ENCODE measurements around the gene SYT7.

The SYT7 gene

DNA sequence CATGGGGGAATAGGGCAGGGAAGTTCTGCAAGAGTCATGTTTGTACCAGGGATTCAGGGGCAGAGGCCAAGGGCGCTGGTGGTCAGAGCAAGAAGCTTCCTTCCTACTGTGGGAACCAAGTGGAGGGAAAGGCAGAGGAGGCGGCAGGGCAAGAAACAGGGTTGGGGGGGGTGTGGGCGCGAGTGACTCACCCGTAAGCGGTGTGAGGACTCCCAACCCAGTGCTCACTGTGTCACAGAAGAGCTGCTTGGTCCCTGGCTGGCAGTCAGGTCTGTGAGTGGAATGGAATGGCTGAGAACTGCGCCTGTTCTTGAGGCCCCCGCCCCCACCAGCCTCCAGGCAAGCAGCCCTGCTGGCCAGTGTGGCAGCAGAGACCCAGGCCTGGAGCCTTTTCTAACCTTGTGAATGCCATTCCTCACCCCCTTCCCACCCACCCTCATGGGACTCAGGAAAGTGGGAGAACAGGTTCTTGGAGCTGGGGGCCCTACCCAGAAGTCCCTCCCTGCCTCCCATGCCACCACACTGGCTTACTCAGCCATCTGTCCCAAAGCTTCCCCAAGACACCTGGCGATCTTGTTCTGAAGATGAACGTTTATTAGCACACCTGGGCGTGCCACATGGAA, 67.6 kb downstream of the SYT7 start:
- no peak for DNase-seq

DNA sequence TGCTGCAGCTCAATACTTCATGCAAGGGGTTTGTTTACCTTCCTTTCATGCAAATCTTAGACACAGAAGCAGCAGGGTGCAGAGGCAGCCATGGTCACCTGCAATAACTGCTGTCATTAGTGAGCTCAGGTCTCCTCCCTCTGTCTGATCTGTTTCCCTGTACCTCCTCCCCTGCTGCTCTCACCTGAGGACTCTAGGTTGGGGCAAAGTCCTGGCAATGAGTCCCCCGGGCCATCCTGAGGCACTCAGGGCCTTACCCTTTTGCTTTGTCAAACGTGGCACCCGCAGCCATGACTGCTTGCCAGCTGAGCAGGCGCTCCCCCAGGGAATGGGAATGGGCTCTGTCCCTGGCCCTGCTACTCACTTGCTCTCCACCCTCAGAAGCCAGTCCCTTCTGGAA, 68.4 kb downstream of the SYT7 start:
- no peak for DNase-seq

GRCh38 chr11:61511383-61511782, 69.5 kb downstream of the SYT7 start:
- DNase-seq: no peak

- no peak for DNase-seq
These were observed 69.9 kb downstream of the SYT7 start for GRCh38 chr11:61510974-61511373.

- no peak for DNase-seq
These were observed 70.5 kb downstream of the SYT7 start for GRCh38 chr11:61510166-61510919.

- peak; percentile 60 for DNase-seq
These were observed 71.5 kb downstream of the SYT7 start for GRCh38 chr11:61509043-61510029.

- DNase-seq: peak; percentile 37
These were observed 72.7 kb downstream of the SYT7 start, which contains the start of gene LRRC10B for GRCh38 chr11:61507962-61508861. Gene LRRC10B (plus strand): TSS chr11:61508749. CDS start chr11:61508999, 250 bp downstream.

DNA sequence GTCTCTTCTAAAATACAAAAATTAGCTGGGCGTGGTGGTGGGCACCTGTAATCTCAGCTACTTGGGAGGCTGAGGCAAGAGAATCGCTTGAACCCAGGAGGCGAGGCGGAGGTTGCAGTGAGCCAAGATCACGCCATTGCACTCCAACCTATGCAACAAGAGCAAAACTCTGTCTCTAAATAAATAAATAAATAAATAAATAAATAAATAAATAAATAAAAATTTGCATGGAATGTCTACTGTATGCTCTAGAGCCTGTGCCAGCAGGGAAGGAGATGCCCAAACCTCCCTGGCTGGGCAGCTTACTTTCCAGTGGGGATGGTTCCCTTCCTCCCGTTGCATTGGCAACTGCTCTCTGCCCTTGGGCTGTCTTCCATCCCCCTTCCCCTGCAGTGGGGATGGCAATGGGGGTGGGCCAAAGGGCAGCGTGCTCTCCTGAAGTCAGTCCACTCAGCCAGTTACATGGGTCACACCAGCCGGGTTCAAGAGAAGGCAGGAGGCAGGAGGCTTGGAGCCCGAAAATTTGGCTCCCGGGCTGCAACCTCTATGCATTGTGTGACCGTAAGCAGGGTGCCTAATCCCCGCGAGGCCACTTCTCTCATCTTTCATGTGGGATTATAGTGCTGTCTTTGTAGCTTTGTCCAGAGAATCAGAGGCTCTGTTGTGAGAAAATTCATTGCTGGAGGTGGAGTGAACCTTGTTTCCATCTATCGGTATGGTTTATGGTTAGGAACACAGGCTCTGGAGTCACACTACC, 73.7 kb downstream of the SYT7 start:
- DNase-seq: no peak

DNA sequence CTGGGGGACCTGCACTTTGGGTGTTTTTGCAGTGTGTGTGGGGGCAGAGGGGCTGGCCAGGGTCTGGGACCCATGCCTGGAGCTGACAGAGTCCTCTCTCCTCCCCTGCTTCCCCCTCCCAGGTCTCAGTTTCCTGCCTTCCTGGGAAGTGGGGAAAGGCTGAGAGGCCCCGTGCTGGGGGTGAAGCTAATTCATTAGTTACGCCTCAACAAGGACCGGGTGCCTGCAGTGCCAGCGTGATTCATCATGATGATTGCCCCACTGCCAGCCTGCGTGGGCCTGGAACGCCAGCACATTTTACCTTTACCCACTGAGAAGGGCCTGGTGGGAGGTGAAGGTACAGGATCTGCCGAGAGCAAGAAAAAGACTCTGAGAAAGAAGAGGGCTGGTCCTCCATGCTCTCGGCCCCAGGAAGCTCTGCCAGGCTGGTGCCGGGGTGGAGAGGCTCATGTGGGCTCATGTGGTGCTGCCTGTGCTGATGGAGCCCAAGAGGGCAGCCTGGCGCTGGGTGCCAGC, 75.2 kb downstream of the SYT7 start:
- no peak for DNase-seq

- DNase-seq: no peak
These were observed 75.8 kb downstream of the SYT7 start for GRCh38 chr11:61505106-61505505.

- DNase-seq: no peak
These were observed 77.6 kb downstream of the SYT7 start for GRCh38 chr11:61503135-61503770.

GRCh38 chr11:61502522-61502921, 78.4 kb downstream of the SYT7 start:
- no peak for DNase-seq

DNA sequence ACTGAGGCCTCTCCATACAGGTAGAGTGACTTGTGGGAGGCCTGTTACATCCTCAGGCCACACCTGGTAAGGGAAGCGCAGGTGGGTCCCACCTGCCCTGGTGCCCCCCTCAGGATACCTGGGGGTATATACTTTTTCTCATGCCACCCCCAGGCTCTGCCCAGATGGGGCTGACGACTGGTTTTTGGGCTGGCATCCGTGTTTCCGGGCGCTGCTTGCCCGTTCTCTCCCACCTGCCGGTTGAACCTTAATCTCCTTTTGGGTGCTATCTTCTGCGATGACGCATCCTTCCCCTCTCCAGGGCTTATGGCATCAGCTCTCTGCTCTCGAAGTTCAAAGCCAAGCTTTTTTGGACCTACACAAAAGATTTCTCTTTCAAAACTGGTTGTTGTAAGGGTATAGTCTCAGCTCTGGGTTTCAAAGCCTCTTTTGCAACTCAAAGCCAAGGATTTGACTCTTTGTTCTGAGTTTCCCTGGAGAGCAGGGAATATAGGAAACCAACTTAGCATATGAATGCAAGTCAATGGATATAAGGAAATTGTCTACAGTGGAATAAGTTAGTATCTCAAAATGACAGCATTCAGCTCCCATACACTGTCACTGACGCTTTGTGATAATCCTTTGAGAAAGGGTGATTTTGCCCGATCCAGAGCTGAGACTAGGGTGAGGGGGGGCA, 80.9 kb downstream of the SYT7 start:
- DNase-seq: no peak

DNA sequence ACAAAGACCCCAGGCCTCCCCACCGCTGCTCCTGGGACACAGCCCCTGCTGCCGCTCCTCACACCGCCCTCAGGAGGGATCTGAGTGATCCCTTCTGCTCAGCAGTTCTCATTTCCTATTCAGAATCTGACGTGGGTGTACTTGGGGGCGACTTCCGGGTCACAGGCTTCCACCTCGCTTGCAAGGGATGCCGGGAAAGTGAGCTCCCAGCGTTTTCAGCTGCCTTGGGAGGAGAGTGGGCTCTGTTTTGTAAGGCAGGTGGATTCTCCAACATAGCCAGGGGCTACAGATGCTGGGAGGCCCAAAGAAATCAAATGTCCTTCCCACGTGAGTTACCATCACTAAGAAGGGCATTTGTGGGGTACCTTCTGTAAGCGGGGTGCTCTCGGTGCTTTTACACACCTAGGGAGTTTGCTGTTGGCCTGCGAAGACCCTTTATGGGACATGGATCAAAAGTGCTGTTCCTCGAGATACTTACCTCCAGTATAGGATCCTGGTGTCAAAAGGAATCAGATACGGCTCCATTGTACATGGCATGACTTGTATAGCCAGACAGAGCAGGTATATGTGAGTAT, 82.0 kb downstream of the SYT7 start:
- no peak for DNase-seq

DNA sequence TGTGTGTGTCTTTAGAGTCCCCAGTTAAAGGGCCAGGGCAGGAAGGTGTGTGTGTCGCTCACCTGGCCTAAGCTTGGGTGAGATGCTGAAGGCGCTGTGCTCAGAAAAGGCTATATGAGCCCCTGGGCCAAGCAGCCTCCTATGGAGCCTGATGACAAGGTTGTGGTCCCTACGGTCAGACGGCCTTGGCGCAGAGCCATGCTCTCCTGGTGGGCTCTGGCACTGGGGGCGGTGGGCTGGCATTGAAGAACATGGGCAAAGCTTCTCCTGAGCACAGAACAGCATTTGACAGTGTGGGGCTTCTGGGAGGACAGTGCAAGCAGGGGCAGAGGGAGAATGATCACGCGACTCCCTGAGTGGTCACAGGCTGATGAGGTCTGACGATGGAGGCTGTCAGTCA, 83.0 kb downstream of the SYT7 start:
- no peak for DNase-seq

- no peak for DNase-seq
These were observed 83.4 kb downstream of the SYT7 start for GRCh38 chr11:61497473-61497872.

DNA sequence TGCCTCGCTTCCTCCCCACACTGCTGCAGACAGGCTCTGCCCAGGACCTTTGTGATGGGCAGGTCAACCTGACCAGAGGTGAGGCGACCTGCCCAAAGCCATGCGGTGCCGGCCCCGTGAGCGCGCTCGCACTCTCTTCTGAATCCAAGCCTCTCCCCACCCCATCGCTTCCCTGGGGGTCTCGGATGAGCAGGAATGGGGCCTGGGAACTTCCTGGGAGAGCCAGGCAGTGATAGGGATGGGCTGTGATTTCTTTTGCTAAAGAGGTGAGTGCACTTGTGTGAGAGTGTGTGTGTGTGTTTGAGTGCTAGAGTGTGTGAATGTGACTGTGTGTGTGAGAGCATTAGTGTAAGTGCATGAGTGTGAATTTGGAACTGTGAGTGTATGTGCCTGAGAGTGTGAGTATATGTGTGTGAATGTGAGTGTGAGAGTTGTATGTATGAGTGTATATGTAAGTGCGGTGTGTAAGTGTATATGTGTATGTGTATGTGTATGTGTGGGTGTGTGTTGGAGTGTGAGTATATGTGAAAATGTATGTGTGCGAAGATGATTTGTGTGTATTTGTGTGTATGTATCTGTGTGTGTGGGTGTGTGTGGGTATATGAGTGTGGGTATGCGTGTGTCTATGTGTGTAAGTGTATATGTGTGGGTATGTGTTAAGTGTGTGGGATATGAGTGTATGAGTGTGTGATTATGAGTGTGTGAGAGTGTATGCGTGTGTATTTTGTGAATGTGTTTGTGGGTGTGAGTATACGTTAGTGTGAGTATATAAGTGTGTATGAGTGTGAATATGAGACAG, 84.1 kb downstream of the SYT7 start:
- DNase-seq: no peak

DNA sequence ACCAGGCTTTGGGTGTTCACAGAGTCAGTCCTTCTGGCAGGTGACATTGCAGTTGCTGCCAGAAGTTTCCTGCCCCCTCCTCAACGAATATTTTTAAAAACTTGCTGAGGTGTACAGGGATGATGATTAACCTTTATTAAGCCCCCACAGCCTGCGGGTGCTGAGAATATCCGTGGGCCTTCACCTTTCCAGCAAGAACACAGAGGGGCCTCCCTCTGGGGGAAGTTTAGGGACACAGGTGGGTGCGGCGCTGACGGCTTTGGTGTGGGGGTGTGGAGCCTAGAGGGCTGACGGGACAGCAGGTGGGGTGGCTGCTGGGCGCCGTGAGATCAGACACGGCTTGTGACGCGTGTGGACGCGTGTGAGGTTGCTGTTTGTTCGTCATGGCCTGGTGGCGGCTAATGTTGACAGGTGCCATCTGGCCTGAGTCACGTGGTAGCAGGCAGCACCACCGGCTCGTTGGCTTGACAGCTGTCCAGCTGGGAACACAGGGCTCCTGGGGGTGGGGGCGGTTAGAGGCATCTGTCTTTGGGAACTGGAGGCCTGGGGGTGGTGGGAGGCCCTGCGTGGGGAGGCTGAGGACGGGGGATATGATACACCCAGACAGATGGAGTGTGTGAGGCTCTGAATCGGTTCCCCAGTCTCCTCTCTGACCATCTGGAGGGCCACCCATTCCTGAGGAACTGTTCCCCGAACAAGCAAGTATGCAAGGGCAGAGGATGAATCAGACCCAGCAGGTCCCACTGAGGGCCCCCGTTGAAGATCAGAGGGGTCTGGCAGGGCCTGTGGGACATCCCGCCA, 84.9 kb downstream of the SYT7 start:
- DNase-seq: no peak

Data from activated CD4-positive, CD25-positive, alpha-beta regulatory T cell treated with anti-CD3 and anti-CD28 coated beads, Interleukin-2, amount 50 U/mL, for 72 hours (primary cell).